ENCODE results near the gene ARHGAP30.
"Not testable (repeated sequence)": the region's sequence is repeated elsewhere in the genome, so short reads cannot be mapped to it uniquely, and the experiment has no call there.

The ARHGAP30 gene

GRCh38 chr1:161037661-161038522 is 31.8 kb downstream of the ARHGAP30 start:
- no peak for DNase-seq (ENCODE audit: low spot score)

- peak; percentile 55 for DNase-seq (ENCODE audit: low spot score)
Observed at GRCh38 chr1:161033751-161034150, 35.9 kb downstream of the ARHGAP30 start.

GRCh38 chr1:161032409-161032808 is 37.3 kb downstream of the ARHGAP30 start:
- no peak for DNase-seq (ENCODE audit: low spot score)

GRCh38 chr1:161031874-161032273 is 37.8 kb downstream of the ARHGAP30 start:
- DNase-seq (ENCODE audit: low spot score), result no peak

GRCh38 chr1:161029466-161029865 is 40.2 kb downstream of the ARHGAP30 start:
- not testable (repeated sequence) for DNase-seq (ENCODE audit: low spot score)

GRCh38 chr1:161026954-161027353 is 42.7 kb downstream of the ARHGAP30 start:
- not testable (repeated sequence) for DNase-seq (ENCODE audit: low spot score)

GRCh38 chr1:161022432-161022831 is 47.3 kb downstream of the ARHGAP30 start:
- not testable (repeated sequence) for DNase-seq (ENCODE audit: low spot score)

- DNase-seq (ENCODE audit: low spot score), result peak; percentile 15
Observed at GRCh38 chr1:161021970-161022353, 47.7 kb downstream of the ARHGAP30 start.

- DNase-seq (ENCODE audit: low spot score), result peak; percentile 93
Observed at GRCh38 chr1:161021165-161021969, 48.3 kb downstream of the ARHGAP30 start.

GRCh38 chr1:161020509-161021164 is 49.1 kb downstream of the ARHGAP30 start, which contains the start of gene F11R:
TSS of gene F11R (minus strand) at chr1:161021152. CDS start at chr1:161021073, 79 bp downstream.
- DNase-seq (ENCODE audit: low spot score), result no peak

GRCh38 chr1:161019751-161020495 is 49.8 kb downstream of the ARHGAP30 start:
- DNase-seq (ENCODE audit: low spot score), result no peak

- not testable (repeated sequence) for DNase-seq (ENCODE audit: low spot score)
Observed at GRCh38 chr1:161019111-161019660, 50.5 kb downstream of the ARHGAP30 start.

GRCh38 chr1:161018631-161018930 is 51.1 kb downstream of the ARHGAP30 start:
- no peak for DNase-seq (ENCODE audit: low spot score)

GRCh38 chr1:161017756-161018630 is 51.7 kb downstream of the ARHGAP30 start:
- DNase-seq (ENCODE audit: low spot score), result no peak

- DNase-seq (ENCODE audit: low spot score), result not testable (repeated sequence)
Observed at GRCh38 chr1:161017181-161017580, 52.5 kb downstream of the ARHGAP30 start.

- not testable (repeated sequence) for DNase-seq (ENCODE audit: low spot score)
Observed at GRCh38 chr1:161016683-161017082, 53.0 kb downstream of the ARHGAP30 start.

GRCh38 chr1:161013488-161014230 is 56.0 kb downstream of the ARHGAP30 start:
- DNase-seq (ENCODE audit: low spot score), result peak; percentile 64

- DNase-seq (ENCODE audit: low spot score), result peak; percentile 24
Observed at GRCh38 chr1:161013131-161013487, 56.6 kb downstream of the ARHGAP30 start.

- no peak for DNase-seq (ENCODE audit: low spot score)
Observed at GRCh38 chr1:161012420-161012819, 57.3 kb downstream of the ARHGAP30 start.
